Astrocyte (in vitro differentiated cells and primary cell): ENCODE results near the gene DCAF5.

Experiments
- EZH2 ChIP-seq: IDR thresholded peaks from 2 replicates; pipeline ENCODE4 v1.6.1; 2012; ENCODE audit warnings: mild to moderate bottlenecking, low read length, inconsistent platforms; ENCODE audit not compliant: insufficient read depth
- TF ChIP-seq, protein P1 (sequence below): IDR thresholded peaks from 2 replicates; pipeline ENCODE4 v1.5.1; 2011; ENCODE audit warnings: low read depth, mild to moderate bottlenecking, inconsistent platforms, low read length, moderate library complexity; ENCODE audit not compliant: insufficient read depth

DNA sequence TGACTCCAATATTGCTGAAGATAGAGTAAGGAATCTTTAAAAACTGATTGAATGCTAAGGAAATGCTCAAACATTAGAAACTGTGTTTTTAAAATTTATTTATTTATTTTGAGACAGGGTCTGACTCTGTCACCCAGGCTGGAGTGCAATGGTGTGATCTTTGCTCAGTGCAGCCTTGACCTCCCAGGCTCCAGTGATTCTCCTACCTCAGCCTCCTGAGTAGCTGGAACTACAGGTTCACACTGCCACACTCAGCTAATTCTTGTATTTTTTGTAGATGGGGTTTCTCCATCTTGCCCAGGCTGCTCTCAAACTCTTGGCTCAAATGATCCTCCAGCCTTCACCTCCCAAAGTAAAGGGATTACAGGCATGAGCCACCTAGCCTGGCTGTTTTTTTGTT lies 3.3 kb upstream of the DCAF5 start:
- TF ChIP-seq, protein P1, sequence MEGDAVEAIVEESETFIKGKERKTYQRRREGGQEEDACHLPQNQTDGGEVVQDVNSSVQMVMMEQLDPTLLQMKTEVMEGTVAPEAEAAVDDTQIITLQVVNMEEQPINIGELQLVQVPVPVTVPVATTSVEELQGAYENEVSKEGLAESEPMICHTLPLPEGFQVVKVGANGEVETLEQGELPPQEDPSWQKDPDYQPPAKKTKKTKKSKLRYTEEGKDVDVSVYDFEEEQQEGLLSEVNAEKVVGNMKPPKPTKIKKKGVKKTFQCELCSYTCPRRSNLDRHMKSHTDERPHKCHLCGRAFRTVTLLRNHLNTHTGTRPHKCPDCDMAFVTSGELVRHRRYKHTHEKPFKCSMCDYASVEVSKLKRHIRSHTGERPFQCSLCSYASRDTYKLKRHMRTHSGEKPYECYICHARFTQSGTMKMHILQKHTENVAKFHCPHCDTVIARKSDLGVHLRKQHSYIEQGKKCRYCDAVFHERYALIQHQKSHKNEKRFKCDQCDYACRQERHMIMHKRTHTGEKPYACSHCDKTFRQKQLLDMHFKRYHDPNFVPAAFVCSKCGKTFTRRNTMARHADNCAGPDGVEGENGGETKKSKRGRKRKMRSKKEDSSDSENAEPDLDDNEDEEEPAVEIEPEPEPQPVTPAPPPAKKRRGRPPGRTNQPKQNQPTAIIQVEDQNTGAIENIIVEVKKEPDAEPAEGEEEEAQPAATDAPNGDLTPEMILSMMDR, result no peak
- no peak for TF ChIP-seq EZH2
